ENCODE measurements around the gene TEDC1.

TEDC1 gene

DNA sequence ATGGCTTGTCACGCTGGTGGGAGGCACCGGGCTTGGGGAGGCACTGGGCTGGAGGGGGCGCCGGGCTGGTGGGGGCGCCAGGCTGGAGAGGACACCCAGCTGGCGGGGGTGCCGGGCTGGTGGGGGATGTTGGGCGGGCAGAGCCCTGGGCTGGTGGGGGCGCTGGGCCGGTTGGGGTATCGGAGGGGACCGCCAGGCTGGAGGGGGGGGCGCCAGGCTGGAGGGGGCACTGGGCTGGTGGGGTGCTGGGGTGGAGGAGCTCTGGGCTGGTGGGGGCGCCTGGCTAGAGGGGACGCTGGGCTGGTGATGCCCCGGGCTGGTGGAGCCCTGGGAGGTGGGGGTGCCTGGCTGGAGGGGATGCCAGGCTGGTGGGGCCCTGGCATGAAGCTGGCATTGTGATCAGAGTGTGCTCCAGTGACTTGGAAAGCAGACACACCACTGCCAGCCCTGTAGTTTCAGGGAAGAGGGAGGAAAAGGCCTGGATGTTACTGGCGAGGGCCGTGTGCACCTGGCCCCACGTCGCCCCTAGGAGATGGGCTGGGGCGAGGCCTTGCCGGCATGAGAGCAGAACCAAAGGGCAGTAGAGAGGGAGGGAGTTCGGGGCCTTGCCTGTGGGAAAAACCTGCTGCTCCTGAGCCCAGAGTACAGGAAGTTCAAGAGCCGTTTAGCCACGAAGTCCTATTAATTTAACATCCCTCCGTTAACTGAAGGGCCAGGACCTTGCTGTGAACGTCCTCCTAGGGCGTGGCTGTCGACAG lies 13.1 kb downstream of the TEDC1 start:
- no peak for TF ChIP-seq TAF1 (IDR thresholded peaks at IDR 0.05; ENCODE audit: borderline replicate concordance, insufficient read depth, low read length)
- TF ChIP-seq REST (IDR thresholded peaks at IDR 0.05; ENCODE audit: insufficient read depth in 1 of 2, low read depth in 2 of 2, low read length in 2 of 2): no peak
- no peak for TF ChIP-seq FOXP2 (optimal IDR thresholded peaks at IDR 0.05; ENCODE audit: borderline replicate concordance, extremely low read depth, extremely low read length, insufficient read depth)
- TF ChIP-seq SIN3A (IDR thresholded peaks at IDR 0.05; ENCODE audit: borderline replicate concordance, insufficient read depth, low read length): no peak
- TF ChIP-seq POLR2AphosphoS5 (IDR thresholded peaks at IDR 0.05; ENCODE audit: low read depth, low read length): no peak

GRCh38 chr14:105505101-105505500 lies 14.1 kb downstream of the TEDC1 start:
- TF ChIP-seq FOXP2 (optimal IDR thresholded peaks at IDR 0.05; ENCODE audit: borderline replicate concordance, extremely low read depth, extremely low read length, insufficient read depth): no peak
- no peak for TF ChIP-seq SIN3A (IDR thresholded peaks at IDR 0.05; ENCODE audit: borderline replicate concordance, insufficient read depth, low read length)
- TF ChIP-seq REST (IDR thresholded peaks at IDR 0.05; ENCODE audit: insufficient read depth in 1 of 2, low read depth in 2 of 2, low read length in 2 of 2): no peak
- no peak for TF ChIP-seq TAF1 (IDR thresholded peaks at IDR 0.05; ENCODE audit: borderline replicate concordance, insufficient read depth, low read length)
- no peak for TF ChIP-seq POLR2AphosphoS5 (IDR thresholded peaks at IDR 0.05; ENCODE audit: low read depth, low read length)

GRCh38 chr14:105507247-105507646 lies 16.2 kb downstream of the TEDC1 start:
- TF ChIP-seq REST (IDR thresholded peaks at IDR 0.05; ENCODE audit: insufficient read depth in 1 of 2, low read depth in 2 of 2, low read length in 2 of 2) (no peak), FOXP2 (optimal IDR thresholded peaks at IDR 0.05; ENCODE audit: borderline replicate concordance, extremely low read depth, extremely low read length, insufficient read depth) (no peak), SIN3A (IDR thresholded peaks at IDR 0.05; ENCODE audit: borderline replicate concordance, insufficient read depth, low read length) (no peak), POLR2AphosphoS5 (IDR thresholded peaks at IDR 0.05; ENCODE audit: low read depth, low read length) (no peak), TAF1 (IDR thresholded peaks at IDR 0.05; ENCODE audit: borderline replicate concordance, insufficient read depth, low read length) (no peak)

DNA sequence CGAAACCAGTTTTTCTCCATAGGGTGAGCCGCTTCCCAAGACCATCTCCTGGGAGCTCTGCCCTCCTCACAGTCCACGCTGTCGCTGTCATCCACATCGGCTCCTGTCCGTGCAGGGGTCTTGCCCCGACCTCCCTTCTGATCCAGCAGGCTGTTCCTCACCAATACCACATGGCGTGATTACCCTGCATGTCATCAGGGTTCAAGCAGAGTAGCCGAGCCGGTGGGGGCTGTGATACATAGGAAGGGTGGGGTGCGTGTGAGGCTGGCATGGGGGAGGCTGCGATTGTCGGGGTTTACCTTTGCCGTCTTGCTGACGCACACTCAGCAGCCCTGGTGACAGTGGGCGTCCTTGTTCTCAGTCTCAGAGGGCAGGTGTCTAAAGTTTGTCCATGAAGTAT lies 17.0 kb downstream of the TEDC1 start:
- TF ChIP-seq TAF1 (IDR thresholded peaks at IDR 0.05; ENCODE audit: borderline replicate concordance, insufficient read depth, low read length): no peak
- TF ChIP-seq POLR2AphosphoS5 (IDR thresholded peaks at IDR 0.05; ENCODE audit: low read depth, low read length): no peak
- no peak for TF ChIP-seq FOXP2 (optimal IDR thresholded peaks at IDR 0.05; ENCODE audit: borderline replicate concordance, extremely low read depth, extremely low read length, insufficient read depth)
- TF ChIP-seq REST (IDR thresholded peaks at IDR 0.05; ENCODE audit: insufficient read depth in 1 of 2, low read depth in 2 of 2, low read length in 2 of 2): no peak
- TF ChIP-seq SIN3A (IDR thresholded peaks at IDR 0.05; ENCODE audit: borderline replicate concordance, insufficient read depth, low read length): no peak
